Neutrophil (primary cell): ENCODE data around the gene ALDH1B1.

Source experiments
- H3K27ac ChIP-seq: fragments of 200-600 bp; sonication (generic); 2 replicates; pipeline ENCODE4 v1.5.1; 2016; ENCODE audit warnings: mild to moderate bottlenecking, moderate library complexity
- H3K27me3 ChIP-seq: fragments of 200-600 bp; sonication (generic); 2 replicates; pipeline ENCODE4 v1.6.0; 2016; ENCODE audit warnings: mild to moderate bottlenecking
- H3K36me3 ChIP-seq: fragments of 200-600 bp; sonication (generic); 2 replicates; pipeline ENCODE4 v1.5.1; 2017
- H3K4me1 ChIP-seq, 2 experiments: fragments of 200-600 bp in 1 of 2; sonication (generic) in 1 of 2; 1 replicate in 1 of 2; 2 replicates in 1 of 2; pipeline versions ENCODE4 v1.5.1 to v1.6.1; 2013 to 2016; ENCODE audit warnings: low read depth in 1 of 2, low read length in 1 of 2, mild to moderate bottlenecking in 1 of 2, moderate library complexity in 1 of 2; ENCODE audit not compliant: control insufficient read depth in 1 of 2, insufficient read depth in 1 of 2
- H3K4me3 ChIP-seq, 2 experiments: fragments of 200-600 bp in 1 of 2; sonication (generic) in 1 of 2; 1 replicate in 1 of 2; 2 replicates in 1 of 2; pipeline ENCODE4 v1.5.1; 2013 to 2016; ENCODE audit warnings: low read depth in 1 of 2, low read length in 1 of 2, mild to moderate bottlenecking in 1 of 2, moderate library complexity in 1 of 2
- H3K9me3 ChIP-seq: fragments of 200-600 bp; sonication (generic); 2 replicates; pipeline ENCODE4 v1.5.1; 2016
- TF ChIP-seq, protein P1 (sequence below): fragments of 200-600 bp; sonication (generic); IDR thresholded peaks from 2 replicates; pipeline ENCODE4 v1.5.1; 2016; ENCODE audit warnings: antibody characterized with exemption

The ALDH1B1 gene

DNA sequence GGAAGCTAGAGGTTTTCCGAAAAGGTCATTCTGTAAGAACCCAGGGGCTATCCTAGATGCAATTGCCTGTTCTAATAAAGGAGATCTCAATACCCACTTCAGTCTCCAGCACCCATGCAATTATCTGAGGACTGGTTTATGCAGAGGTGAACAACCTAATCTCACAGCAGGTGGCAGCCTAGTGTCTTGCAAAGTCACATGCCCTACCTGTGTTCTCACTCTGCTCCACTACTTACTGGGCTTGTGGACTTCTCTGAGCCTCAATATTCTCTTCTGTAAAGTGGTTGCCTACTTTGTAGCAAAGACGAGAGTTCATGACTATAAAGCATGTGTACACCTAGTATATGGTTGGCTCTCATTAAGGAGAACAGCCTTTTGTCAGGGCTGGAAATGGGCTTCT is 21.0 kb upstream of the ALDH1B1 start:
- Histone ChIP-seq H3K4me3 (no peak overlapping the region), H3K27me3 (peaks cover 41% of the 10 kb centered on the region), H3K9me3 (no peaks in the 10 kb centered on the region), H3K4me1 (no peaks in the 10 kb centered on the region), H3K36me3 (no peaks in the 10 kb centered on the region), H3K27ac (no peak overlapping the region)
- TF ChIP-seq, protein P1, sequence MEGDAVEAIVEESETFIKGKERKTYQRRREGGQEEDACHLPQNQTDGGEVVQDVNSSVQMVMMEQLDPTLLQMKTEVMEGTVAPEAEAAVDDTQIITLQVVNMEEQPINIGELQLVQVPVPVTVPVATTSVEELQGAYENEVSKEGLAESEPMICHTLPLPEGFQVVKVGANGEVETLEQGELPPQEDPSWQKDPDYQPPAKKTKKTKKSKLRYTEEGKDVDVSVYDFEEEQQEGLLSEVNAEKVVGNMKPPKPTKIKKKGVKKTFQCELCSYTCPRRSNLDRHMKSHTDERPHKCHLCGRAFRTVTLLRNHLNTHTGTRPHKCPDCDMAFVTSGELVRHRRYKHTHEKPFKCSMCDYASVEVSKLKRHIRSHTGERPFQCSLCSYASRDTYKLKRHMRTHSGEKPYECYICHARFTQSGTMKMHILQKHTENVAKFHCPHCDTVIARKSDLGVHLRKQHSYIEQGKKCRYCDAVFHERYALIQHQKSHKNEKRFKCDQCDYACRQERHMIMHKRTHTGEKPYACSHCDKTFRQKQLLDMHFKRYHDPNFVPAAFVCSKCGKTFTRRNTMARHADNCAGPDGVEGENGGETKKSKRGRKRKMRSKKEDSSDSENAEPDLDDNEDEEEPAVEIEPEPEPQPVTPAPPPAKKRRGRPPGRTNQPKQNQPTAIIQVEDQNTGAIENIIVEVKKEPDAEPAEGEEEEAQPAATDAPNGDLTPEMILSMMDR, result no peak

DNA sequence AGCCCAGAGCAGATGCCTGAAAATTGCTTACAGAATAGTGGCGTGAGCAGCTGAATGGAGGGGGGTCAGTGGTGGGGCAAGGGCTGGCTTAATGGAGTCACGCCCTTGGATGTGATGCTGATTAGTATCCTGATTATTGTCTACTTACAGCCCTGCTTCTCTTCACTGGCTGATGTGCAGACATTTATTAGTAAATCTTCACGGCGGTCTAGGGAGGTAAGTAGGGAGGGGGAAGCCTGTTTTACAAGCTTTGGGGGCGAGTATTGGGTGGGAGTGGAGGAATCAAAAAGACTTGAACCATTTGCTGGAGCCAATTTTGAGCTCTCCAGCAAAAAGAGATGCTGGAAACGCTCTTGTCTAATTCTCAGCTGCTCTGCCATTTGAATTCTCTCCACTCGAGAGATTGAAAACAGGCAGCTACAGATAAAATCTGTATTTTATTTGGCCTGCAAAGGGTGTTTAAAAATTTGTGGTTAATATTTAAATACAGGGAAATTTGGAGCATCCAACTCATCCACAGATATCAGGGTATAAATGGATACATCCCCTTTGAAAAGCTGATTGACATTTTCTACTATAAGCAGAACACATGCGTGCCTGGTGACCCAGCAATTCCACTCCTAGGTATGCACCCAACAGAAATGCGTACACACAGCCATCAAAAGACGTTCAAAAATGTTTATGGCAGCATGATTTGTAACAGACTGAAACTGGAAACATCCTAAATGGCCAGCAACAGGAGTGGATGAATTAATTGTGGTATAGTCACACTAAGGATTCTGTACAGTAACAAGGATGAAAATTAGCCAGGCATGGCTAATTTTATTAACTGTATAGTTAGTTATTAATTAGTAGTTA is 19.5 kb upstream of the ALDH1B1 start:
- no peaks in the 10 kb centered on the region for H3K36me3 ChIP-seq
- H3K27me3 ChIP-seq, result peaks cover 41% of the 10 kb centered on the region
- no peaks in the 10 kb centered on the region for H3K9me3 ChIP-seq
- H3K27ac ChIP-seq, result no peak overlapping the region
- TF ChIP-seq, protein P1, result no peak
- H3K4me1 ChIP-seq, result no peaks in the 10 kb centered on the region
- H3K4me3 ChIP-seq, result no peak overlapping the region

DNA sequence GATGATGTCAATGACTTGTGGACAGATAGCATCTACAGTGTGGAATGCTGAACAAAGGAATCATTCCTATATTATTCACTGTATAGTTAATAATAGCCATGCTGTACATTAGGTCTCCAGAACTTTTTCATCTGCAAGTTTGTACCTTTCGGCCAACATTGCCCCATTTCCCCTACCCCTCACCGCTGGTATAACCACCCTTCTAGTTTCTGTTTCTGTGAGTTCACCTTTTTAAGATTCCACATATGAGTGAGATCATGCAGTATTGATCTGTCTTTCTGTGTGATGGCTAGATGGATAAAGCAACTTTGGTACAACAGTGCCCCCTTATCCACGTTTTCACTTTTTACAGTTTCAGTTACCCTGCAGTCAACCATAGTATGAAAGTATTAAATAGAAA is 18.8 kb upstream of the ALDH1B1 start:
- H3K4me1 ChIP-seq, result no peaks in the 10 kb centered on the region
- H3K27me3 ChIP-seq, result peaks cover 41% of the 10 kb centered on the region
- no peak overlapping the region for H3K27ac ChIP-seq
- H3K9me3 ChIP-seq, result no peaks in the 10 kb centered on the region
- no peak overlapping the region for H3K4me3 ChIP-seq
- H3K36me3 ChIP-seq, result no peaks in the 10 kb centered on the region
- TF ChIP-seq, protein P1, result no peak

DNA sequence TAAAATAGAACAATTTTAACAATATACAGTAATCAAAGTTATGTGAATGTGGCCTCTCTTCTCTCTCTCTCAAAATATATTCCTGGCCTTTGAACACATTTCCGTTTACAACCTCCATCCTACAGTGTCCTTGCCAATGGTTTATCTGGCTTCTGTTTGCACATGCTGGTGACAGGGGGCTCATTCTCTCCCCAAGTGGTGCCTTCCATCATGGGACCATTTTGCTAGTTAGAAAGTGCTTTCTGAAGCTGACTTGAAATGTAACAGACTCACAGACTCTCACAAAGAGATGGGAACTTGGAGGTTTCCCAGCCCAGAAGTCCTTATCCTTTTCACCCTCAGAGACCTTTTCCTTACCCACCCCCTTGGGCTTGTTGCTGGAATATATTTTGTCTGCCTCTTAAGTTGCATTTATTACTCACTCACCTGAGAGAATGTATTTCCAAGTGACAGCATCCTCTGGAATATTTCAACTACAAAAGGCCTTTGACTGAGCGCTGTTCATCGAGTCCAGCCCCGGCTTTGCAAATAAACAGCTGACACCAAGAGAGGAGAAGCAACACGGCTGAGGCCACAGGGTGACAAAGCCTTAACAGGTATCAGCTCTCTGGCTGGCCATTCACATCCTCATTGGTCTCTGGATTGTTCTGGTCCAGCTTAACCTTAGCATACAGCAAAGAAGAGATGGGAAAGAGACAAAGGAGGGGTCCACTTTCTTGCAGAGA is 17.5 kb upstream of the ALDH1B1 start:
- Histone ChIP-seq H3K9me3 (no peaks in the 10 kb centered on the region), H3K27ac (no peak overlapping the region), H3K27me3 (peaks cover 31% of the 10 kb centered on the region), H3K4me1 (no peaks in the 10 kb centered on the region), H3K36me3 (no peaks in the 10 kb centered on the region), H3K4me3 (no peak overlapping the region)
- TF ChIP-seq, protein P1, result no peak

DNA sequence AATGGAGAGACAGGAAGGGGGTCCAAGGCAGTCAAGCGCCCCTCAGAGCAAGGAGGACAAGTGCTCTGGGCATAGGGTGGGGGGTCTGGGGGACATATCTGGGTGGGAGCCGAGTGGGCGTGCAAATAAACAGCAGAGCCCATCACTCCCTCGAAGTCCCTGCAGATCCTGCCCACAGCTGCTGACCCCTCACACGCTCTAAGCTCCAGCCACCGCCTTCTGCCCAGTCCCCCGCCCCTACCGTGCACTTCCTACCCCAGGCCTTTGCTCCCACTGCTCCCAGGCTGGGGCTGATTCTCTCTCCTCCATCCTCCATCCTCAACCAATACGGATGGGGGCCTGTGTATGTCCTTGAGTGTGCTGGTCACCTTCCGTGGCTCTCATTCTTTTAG is 16.9 kb upstream of the ALDH1B1 start:
- Histone ChIP-seq H3K4me3 (no peak overlapping the region), H3K36me3 (no peaks in the 10 kb centered on the region), H3K27ac (no peak overlapping the region), H3K9me3 (no peaks in the 10 kb centered on the region), H3K4me1 (no peaks in the 10 kb centered on the region), H3K27me3 (peaks cover 28% of the 10 kb centered on the region)
- TF ChIP-seq, protein P1, result no peak
